Measurements from ENCODE around the gene CACNA1B.
A peak's percentile ranks its signal among the peaks of the same experiment; 100 is the strongest.
"Not testable (repeated sequence)": the region's sequence is repeated elsewhere in the genome, so short reads cannot be mapped to it uniquely, and the experiment has no call there.

Gene CACNA1B

DNA sequence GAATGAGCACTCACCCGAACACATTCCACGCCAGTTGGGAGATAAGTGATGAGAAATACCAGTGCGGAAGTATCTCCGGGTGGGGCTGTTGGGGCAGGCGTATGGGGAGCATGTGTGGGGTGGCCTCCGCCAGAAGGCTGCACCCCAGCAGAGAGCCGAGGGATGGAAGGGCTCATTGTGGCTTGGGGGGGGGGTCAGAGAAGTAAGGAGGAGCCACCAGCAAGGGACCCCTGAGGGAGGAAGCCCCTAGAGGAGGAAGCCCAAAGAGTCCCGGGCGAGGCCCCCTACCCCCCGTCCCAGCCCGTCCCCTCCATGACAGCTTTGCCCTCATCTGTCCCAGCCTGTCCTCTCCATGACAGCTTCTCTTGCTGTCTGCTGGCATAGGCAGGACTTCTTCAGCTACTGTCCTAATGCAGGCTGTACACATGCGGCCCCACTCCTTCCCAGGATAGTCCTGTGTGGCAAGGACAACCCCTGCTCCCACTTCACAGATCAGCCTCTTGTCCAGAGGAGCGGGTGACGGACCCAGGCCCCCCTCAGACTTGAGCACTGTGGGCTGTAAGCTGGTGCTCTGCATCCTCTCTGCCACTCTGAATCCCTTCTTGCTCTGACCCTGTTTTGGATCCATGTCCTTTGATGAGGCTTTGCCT, 239.6 kb downstream of the CACNA1B start:
- no peak for DNase-seq (ENCODE audit: low spot score)

DNA sequence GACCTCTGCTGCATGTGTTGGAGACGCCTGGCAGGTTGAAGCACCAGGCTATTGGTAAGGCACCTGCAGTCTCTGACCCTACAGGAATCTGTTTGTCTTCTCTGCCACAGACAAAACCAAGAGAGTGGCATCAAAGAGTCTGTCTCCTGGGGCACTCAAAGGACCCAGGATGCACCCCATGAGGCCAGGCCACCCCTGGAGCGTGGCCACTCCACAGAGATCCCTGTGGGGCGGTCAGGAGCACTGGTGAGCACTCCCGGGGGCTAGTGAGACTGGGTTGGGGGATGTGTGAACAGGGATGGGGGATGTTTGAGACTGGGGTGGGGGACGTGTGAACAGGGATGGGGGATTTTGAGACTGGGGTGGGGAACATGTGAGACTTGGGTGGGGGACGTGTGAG, 240.3 kb downstream of the CACNA1B start:
- no peak for DNase-seq (ENCODE audit: low spot score)

DNA sequence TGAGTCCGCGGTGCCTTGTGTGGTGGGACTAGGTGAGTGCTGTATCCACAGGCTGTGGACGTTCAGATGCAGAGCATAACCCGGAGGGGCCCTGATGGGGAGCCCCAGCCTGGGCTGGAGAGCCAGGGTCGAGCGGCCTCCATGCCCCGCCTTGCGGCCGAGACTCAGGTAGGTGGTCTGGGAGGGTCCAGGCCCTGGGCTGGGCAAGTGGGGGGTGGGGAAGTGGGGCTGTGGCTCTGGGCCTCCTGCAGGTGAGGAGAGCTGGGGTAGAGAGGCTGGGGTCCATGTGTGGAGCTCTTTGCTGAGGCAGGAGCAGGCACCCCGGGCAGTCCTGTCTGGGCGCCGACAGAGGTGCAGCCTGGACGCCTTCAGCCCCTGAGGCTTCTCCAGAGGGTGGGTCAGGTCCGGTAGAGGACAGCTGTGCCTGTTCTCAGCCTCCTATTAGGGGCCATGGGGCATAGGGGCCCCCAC, 241.1 kb downstream of the CACNA1B start:
- DNase-seq (ENCODE audit: low spot score): no peak

DNA sequence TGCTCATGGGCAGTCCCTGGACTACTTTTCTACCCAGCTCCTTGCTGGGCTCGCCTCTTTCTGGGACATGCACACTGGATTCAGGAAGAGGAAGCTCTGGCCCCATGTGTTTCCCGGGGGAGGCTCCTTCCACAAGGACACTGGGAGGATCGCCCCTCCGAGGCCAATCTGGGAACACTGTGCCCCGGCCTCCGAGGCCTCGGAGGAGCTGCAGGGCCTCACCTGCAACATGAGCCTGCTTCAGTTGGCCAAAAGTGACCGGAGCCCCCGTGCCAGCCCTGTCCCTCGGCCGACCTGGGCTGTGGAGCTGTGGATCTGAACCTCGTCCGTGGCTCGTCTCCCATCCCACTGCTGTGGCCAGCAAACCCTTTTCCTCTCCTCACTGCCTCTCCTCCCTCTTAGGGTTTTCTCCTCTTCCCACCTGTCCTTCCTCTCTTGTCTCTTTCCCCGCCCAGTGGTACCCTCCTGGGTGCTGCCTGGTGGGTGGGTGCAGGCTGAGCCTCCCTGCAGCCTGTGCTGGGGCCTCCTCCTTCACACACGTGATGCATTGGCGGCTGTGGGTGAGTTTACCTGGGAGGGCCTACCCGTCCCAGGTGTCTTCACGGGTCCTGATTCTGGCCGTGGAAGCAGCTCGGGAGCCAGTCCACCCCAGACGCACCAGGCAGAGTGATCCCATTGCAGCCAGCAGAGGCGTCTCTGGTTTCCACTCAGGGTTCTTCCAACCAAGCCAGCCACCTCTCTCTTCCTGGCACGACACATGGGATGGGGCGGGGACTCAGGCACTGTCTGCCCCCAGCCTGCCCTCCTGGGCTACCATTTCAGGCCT, 241.8 kb downstream of the CACNA1B start:
- DNase-seq (ENCODE audit: low spot score): no peak

DNA sequence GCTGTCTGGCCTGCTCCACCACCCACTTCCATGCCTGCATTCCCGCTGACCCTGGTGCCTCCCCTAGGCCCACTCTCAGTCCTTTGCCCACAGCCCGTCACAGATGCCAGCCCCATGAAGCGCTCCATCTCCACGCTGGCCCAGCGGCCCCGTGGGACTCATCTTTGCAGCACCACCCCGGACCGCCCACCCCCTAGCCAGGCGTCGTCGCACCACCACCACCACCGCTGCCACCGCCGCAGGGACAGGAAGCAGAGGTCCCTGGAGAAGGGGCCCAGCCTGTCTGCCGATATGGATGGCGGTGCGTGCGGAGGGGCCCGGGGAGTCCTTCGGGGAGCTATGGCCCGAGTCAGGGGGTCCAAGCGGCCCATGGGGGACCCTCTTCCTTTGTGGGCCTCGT, 242.5 kb downstream of the CACNA1B start:
- no peak for DNase-seq (ENCODE audit: low spot score)

DNA sequence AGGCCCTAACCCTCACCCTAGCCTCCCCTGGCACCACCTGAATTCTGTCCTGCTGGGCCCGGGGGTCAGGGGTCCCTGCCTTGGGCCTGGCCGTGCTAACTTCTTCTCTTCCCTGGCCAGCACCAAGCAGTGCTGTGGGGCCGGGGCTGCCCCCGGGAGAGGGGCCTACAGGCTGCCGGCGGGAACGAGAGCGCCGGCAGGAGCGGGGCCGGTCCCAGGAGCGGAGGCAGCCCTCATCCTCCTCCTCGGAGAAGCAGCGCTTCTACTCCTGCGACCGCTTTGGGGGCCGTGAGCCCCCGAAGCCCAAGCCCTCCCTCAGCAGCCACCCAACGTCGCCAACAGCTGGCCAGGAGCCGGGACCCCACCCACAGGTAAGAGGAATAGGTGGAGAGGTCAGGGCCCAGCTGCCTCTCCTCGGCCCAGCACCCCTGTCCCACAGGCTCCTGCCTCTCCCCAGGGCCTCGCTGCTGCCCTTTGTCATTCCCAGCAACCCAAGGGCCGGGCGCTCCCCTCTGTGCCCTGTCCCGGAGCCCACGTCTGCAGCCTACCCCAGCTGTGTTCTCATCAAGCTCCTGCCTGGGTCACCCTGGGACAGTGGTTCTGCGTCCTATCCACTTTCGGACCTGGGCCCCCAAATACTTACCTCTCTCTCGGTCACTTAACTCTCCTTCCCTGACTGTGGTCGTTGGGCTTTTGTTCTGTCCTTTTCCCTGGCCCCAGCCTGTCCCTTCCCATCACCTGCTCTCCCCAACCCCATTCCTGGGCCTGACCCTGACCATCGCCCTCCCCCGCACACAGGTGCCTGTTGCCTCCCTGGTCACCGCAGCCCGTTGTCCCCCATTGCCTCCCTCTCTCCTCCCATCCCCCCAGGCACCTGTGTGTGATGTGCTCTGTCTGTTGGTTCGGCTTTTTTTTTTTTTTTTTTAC, 243.2 kb downstream of the CACNA1B start:
- DNase-seq (ENCODE audit: low spot score): no peak

DNA sequence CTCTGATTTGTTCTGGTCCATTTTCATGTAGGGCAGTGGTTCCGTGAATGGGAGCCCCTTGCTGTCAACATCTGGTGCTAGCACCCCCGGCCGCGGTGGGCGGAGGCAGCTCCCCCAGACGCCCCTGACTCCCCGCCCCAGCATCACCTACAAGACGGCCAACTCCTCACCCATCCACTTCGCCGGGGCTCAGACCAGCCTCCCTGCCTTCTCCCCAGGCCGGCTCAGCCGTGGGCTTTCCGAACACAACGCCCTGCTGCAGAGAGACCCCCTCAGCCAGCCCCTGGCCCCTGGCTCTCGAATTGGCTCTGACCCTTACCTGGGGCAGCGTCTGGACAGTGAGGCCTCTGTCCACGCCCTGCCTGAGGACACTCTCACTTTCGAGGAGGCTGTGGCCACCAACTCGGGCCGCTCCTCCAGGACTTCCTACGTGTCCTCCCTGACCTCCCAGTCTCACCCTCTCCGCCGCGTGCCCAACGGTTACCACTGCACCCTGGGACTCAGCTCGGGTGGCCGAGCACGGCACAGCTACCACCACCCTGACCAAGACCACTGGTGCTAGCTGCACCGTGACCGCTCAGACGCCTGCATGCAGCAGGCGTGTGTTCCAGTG, 244.0 kb downstream of the CACNA1B start:
- DNase-seq (ENCODE audit: low spot score): no peak

DNA sequence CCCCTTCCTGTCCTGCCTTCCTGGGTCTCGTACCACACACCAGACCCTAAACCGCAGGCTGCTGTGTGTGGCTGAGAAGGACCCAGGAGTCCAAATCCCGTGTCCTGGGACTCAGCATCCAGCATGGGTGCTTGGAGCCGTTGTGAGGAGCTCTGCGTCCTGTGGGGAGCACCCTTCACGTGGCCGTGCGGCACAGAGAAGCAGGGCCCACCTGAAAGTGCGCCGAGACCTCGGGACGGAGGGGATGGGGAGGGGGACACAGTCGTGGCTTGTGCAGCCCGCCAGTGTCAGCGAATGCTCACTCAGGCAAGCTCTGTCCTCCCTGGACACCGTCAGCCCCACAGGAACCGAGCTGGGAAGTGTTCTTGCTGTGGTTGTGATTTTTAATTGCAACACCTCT, 244.6 kb downstream of the CACNA1B start:
- no peak for DNase-seq (ENCODE audit: low spot score)

DNA sequence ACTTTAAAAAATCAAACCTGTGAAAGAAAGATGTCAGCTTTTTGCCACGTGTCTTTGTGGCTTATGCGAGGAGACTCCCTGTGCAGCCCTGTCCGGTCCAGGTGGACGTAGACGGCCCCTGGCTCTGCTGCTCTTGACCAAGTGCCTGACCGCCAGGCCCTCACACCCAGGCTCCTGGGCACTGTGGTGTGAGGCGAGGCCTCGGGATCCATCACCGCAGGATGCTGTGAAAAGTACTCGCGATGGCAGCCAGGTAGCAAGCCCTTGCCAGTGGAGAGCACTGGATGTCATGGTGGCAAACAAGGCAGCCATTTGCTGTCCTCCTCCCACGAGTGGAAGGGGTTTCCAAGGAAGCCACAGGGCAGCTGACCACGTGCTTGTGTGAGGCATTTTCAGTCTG, 245.1 kb downstream of the CACNA1B start:
- DNase-seq (ENCODE audit: low spot score): no peak

DNA sequence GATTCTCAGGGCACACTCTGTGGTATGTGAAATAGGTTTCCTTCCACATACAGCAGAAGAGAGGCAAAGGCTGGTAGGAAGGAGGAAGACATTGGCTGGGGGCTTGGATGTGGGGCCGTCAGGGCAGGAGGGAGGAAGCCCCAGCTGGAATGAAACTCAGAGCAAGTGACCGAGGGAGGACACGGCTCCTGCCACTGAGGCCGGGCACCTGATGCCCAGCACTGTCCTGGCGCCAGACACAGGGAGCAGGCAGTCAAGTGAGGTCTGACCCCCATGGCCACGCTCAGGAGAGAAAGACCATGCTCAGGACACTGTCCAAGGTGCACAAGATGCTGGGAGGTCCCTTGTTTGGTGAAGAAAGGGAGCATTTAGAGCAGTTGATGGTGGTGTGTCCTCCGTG, 245.5 kb downstream of the CACNA1B start:
- DNase-seq (ENCODE audit: low spot score): no peak

DNA sequence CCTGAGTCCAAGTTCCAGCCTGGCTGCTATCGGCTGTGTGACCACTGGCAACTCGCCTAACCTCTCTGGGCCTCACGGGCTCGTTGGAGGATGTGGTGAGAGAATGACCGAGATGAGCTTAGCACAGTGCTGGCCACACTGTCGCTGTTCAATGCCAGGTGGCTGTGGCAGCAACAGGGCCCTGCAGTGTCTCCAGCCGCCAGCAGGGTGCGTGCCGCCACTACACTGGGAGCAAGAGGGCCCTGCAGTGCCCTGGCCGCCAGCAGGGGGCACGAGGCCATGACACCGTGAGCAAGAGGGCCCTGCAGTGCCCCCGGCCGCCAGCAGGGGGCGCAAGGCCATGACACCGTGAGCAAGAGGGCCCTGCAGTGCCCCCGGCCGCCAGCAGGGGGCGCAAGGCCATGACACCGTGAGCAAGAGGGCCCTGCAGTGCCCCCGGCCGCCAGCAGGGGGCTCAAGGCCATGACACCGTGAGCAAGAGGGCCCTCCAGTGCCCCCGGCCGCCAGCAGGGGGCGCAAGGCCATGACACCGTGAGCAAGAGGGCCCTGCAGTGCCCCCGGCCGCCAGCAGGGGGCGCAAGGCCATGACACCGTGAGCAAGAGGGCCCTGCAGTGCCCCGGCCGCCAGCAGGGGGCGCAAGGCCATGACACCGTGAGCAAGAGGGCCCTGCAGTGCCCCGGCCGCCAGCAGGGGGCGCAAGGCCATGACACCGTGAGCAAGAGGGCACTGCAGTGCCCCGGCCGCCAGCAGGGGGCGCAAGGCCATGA, 248.7 kb downstream of the CACNA1B start:
- peak; percentile 44 for DNase-seq (ENCODE audit: low spot score)

DNA sequence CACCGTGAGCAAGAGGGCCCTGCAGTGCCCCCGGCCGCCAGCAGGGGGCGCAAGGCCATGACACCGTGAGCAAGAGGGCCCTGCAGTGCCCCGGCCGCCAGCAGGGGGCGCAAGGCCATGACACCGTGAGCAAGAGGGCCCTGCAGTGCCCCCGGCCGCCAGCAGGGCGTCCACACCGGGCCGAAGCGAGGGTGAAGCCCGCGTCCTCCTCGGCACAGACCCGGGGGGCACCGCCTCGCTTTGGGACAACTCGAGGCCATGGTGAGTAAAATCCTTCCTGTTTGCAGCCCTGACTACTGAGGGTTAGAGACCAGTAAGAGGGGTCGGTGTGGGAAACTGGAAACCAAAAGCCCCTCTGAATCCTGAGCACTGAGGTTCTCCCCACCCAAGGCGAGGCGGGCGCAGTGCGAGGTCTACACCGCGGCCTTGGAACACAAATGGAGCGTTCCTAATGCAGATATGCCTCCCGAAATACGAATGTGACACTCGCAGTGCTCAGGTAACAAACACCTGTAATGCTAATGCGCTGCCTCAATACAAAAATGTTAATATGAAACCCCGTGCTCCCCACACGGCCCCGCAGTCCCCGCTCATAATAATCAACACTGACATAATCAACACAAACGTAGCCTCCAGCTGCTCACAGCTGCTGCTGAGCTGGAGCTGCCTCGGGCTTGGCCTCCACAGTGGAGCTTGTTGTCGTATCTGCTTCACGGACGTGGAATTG, 249.4 kb downstream of the CACNA1B start:
- peak; percentile 13 for DNase-seq (ENCODE audit: low spot score)

DNA sequence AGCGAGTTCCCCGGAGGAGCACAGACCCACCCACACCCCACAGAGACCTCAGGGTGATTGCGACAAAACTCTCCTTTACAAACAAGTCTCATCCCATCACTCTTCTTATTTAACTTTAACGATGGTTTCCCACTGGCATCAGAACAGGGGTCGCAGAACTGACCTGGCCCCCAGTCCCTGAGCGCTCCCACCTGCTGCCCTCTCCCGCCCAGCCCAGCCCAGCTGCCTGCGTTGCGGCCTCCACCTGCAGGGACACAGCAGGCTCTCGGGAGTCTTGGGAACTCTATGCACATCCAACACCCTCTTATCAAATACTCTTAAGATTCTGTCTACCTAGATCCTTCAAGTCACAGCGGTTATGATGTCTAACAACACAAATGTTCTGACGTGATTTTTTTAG, 250.4 kb downstream of the CACNA1B start:
- not testable (repeated sequence) for DNase-seq (ENCODE audit: low spot score)

DNA sequence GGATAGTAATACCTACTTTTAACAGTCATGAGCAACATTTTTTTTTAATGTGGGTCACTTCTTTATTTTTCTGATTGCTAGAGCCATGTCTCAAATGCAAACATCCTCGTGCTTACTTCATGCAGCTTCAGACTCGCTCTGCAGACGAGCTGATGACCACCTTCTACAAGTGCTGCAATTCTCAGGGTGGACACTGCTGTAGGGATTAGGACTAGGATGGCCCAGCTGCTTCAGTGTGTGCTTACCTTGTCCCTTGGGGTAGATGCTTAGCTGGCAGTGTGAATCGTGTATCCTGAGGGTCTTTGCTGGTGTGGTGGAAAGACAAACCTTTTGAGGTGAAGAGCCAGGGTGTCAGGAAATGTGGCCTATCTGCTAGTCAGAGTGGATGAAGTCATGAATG, 251.7 kb downstream of the CACNA1B start:
- not testable (repeated sequence) for DNase-seq (ENCODE audit: low spot score)

DNA sequence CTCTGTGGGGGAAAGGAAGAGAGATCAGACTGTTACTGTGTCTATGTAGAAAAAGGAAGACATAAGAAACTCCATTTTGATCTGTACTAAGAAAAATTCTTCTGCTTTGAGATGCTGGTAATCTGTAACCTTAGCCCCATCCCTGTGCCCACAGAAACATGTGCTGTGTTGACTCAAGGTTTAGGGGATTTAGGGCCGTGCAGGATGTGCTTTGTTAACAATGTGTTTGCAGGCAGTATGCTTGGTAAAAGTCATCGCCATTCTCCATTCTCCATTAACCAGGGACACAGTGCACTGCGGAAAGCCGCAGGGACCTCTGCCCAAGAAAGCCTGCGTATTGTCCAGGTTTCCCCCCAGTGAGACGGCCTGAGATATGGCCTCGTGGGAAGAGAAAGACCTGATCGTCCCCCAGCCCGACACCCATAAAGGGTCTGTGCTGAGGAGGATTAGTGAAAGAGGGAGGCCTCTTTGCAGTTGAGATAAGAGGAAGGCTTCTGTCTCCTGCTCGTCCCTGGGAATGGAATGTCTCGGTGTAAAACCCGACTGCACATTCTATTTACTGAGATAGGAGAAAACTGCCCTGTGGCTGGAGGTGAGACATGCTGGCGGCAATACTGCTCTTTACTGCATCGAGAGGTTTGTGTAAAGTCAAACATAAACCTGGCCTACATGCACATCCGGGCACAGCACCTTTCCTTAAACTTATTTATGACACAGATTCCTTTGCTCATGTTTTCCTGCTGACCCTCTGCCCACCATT, 255.5 kb downstream of the CACNA1B start:
- not testable (repeated sequence) for DNase-seq (ENCODE audit: low spot score)

DNA sequence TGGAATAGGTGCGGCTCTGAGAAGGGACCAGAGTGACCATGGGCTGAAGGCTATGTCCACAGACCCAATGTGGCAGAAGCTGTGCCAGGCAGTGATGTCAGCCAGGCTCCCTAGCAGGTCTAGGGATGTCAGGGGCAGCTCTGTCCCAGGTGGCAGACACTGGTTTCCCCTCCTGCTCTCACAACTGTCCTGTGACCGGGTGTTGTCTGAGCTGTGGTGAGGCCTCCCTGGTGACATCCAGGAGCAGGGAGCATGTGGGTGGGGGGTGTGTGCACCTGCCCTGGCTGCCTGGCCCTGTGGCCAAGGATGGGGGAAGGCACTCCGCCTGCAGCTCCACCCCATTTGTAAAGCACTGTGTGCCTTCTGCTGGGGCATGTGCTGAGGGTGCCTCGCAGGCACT, 257.0 kb downstream of the CACNA1B start:
- DNase-seq (ENCODE audit: low spot score): peak; percentile 28

DNA sequence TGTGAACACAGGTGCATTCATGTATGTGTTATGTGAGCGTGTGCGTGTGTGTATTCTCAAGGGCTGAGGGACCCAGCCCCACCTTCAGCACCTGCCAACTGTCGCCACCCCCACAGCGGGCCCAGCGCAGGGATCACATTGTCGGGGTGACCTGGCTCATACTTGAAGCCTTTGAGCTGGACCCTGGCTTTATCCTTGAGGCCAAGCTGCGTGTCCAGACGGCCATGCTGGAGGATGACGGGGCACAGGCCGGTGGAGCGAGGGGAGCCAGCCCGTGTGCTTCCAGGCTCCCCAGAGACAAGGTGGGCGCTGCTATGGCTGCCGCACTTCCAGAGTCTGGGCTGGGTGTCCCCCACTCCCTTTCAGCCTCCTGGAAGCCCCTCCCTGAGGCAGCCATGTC, 261.5 kb downstream of the CACNA1B start:
- DNase-seq (ENCODE audit: low spot score): not testable (repeated sequence)

DNA sequence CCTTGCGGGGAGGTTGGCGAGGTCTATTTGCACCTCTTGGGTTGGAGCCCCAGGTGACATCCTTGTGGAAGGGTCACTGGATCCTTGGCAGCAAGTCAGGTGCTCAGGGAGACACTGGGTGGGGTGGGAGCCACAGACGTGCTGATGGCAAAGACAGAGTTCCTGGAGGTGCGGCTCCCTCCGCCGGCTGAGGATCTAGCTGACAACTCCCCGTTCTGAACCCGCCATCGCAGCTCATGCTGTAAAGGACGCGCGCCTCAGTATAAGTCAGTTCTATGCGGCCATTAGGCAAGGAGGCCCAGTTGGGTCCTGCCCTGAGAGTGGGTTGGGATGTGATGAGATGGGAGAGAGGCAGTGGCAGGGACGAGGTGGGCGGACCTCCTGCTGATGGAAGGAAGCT, 263.4 kb downstream of the CACNA1B start:
- DNase-seq (ENCODE audit: low spot score): not testable (repeated sequence)

DNA sequence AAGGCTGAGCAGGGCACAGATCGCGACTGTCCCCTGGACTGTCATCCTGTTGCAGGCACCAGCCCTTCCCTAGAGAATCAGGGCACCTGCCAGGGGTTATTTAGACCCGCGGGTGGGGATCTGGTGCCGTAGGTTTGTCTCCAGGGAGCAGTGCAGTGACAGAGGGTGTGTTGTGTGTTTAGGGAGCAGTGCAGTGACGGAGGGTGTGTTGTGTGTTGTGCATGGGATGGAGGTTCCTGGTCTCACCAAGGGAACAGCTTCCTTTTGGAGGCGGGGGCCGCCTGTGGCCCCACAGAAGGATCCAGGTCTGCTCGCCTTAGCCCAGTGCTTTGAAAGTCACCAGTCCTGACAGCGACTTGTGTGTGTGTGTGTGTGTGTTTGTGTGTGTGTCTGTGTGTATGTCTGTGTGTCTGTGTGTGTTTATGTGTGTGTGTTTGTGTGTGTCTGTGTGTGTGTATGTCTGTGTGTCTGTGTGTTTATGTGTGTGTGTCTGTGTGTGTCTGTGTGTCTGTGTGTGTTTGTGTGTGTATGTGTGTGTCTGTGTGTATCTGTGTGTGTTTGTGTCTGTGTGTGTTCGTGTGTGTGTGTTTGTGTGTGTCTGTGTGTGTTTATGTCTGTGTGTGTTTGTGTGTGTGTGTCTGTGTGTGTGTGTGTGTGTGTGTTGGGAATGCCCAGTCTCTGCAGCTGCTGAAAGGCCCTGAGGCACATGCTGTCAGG, 265.1 kb downstream of the CACNA1B start:
- not testable (repeated sequence) for DNase-seq (ENCODE audit: low spot score)

All from NAMALWA (cell line).